ENCODE data around the gene GPS1. TPM values are rescaled to one million over a fixed set of nuclear protein-coding genes. Genes with fewer than 3 reads are reported as not detected.

GPS1 gene
- total and polyA plus RNA-seq, 2 donors (not counting 1 experiment from before 2014, with no cell fraction given): 80.5 to 124 TPM

DNA sequence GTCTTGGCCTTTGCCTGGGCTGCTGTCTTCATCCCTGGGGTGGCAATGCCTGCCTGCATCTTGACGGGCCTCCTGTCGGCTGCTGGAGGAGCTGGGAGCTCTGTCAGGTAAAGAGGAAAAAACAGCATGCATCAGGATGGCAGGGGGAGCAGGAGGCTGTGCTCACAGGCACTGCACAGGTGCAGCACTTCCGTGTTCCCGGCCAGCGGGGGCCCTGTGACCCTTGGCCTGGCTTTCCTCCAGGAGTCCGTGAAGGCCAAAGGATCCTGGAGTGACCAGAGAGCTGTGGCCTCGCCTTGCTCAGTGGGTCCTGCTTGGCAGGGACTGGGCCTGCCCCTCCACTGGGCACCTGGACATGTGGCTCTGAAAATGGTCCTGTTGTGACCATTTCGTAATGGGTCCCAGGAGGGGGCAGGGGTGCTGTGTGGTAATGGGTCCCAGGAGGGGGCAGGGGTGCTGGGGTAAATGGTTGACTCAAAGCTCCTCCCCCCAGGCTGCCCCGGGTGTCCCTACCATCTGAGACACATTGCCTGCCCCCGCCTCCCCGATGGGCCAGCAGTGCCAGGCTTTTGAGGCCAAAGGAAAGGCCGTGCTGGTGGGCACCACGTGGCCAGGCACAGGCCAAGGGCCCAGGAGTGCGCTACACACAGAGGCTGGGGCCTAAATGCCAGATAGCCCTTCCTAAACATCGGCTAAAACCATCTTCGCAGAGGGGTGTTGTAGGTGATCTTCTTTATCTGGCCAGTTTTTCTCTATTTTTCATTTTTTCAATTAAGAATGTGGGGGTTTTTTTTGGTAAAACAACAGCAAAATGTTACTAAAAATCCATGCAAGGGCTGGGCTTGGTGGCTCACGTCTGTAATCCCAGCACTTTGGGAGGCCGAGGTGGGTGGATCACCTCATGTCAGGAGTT is 50.3 kb downstream of the GPS1 start:
- 91% methylated on average over 14 of the region's 18 CpGs for WGBS (ENCODE audit: insufficient coverage)
- H3K4me1 ChIP-seq (ENCODE audit: control insufficient read depth in 2 of 2, insufficient read depth in 2 of 2, low read length in 2 of 2): peaks cover 25 to 39% of the 10 kb centered on the region in 2 donors
- H3K36me3 ChIP-seq (replicated peaks in 1 of 2; ENCODE audit: control extremely low read depth in 1 of 2, control insufficient read depth in 1 of 2, extremely low read depth in 1 of 2, insufficient read depth in 2 of 2, low read length in 1 of 2): no peaks in the 10 kb centered on the region
- peaks cover 24% of the 10 kb centered on the region for H3K4me1 Mint-ChIP-seq
- TF ChIP-seq, protein P1, sequence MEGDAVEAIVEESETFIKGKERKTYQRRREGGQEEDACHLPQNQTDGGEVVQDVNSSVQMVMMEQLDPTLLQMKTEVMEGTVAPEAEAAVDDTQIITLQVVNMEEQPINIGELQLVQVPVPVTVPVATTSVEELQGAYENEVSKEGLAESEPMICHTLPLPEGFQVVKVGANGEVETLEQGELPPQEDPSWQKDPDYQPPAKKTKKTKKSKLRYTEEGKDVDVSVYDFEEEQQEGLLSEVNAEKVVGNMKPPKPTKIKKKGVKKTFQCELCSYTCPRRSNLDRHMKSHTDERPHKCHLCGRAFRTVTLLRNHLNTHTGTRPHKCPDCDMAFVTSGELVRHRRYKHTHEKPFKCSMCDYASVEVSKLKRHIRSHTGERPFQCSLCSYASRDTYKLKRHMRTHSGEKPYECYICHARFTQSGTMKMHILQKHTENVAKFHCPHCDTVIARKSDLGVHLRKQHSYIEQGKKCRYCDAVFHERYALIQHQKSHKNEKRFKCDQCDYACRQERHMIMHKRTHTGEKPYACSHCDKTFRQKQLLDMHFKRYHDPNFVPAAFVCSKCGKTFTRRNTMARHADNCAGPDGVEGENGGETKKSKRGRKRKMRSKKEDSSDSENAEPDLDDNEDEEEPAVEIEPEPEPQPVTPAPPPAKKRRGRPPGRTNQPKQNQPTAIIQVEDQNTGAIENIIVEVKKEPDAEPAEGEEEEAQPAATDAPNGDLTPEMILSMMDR (IDR thresholded peaks at IDR 0.05): no peak
- TF ChIP-seq EZH2 (IDR thresholded peaks at IDR 0.05; ENCODE audit: borderline replicate concordance, insufficient read depth, low read depth, low read length, poor library complexity, severe bottlenecking): no peak
- H3K27ac ChIP-seq (ENCODE audit: low read length in 2 of 2): no peak overlapping the region
- H3K4me2 ChIP-seq (replicated peaks; ENCODE audit: low read depth, low read length, poor library complexity, severe bottlenecking): no peak overlapping the region
- no peak overlapping the region for H3K27ac Mint-ChIP-seq
- no peaks in the 10 kb centered on the region for H3K9me3 Mint-ChIP-seq (ENCODE audit: insufficient read depth)
- H3K9ac ChIP-seq (ENCODE audit: low read length): no peak overlapping the region
- CTCF ChIA-PET: interaction anchor here (1.1 kb wide), 1 partner anchor 143 kb away, joined by 3 read pairs; no protein-coding TSS in a partner anchor
- no peak for ATAC-seq (ENCODE audit: low read depth)
- H3K4me3 ChIP-seq (ENCODE audit: control extremely low read depth in 1 of 5, extremely low read depth in 1 of 5, insufficient read depth in 1 of 5, low read depth in 2 of 5, low read length in 4 of 5): no peak overlapping the region
- H3K27me3 Mint-ChIP-seq: no peaks in the 10 kb centered on the region
- peaks cover 2% of the 10 kb centered on the region for H4K20me1 ChIP-seq (ENCODE audit: control insufficient read depth, insufficient read depth, low read length, poor library complexity, severe bottlenecking)
- H3K27me3 ChIP-seq (replicated peaks in 1 of 4; ENCODE audit: control extremely low read depth in 1 of 4, control insufficient read depth in 3 of 4, insufficient read depth in 4 of 4, low read length in 3 of 4): no peaks in the 10 kb centered on the region
- H2AFZ ChIP-seq (ENCODE audit: insufficient read depth, low read depth, low read length, poor library complexity, severe bottlenecking): no peak overlapping the region
- H3K4me3 Mint-ChIP-seq: no peak overlapping the region
- H3K79me2 ChIP-seq (ENCODE audit: control insufficient read depth, insufficient read depth, low read length): peaks cover 14% of the 10 kb centered on the region
- intact Hi-C loops (cut with micrococcal nuclease): no loop called here
- peaks cover 0 to 4% (median 0%) of the 10 kb centered on the region in 3 donors for H3K9me3 ChIP-seq (ENCODE audit: control extremely low read depth in 1 of 3, control insufficient read depth in 2 of 3, insufficient read depth in 1 of 3, low read length in 2 of 3)
- POLR2A ChIA-PET: interaction anchor here (0.7 kb wide), 1 partner anchor 339 kb away, joined by 4 read pairs; no protein-coding TSS in a partner anchor
- DNase-seq: no peak
